HG02798 (cell line): ENCODE data around the gene ACOD1.
"Not testable (repeated sequence)": the region's sequence is repeated elsewhere in the genome, so short reads cannot be mapped to it uniquely, and the experiment has no call there.

Experiments
- ATAC-seq: cut with Tn5 transposase; IDR thresholded peaks from one replicate; pipeline ENCODE4 v1.9.1; 2021; ENCODE audit warnings: mild to moderate bottlenecking; ENCODE audit not compliant: unreplicated experiment, poor library complexity

Gene ACOD1

DNA sequence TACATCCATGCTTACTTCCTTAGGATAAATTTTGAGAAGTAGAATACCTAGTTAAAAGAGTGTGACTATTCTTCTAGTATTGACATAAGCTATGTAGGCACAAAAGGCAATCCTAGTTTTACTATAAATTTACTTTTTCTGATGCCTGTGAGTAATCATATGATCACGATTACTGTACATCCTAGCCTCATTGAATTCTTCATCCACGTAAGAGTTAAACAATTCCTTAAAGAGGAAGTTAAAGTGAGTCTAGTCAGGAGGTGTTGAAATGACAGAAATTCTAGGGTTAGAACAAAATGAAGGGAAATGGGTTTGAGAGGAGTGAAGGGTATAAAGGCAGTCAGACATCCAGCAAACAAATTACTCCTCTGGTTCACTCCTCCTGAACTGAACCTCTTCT, at the start of gene ACOD1:
TSS of gene ACOD1 (plus strand) at position 363 of the 400 bp plus-strand sequence. CDS start 48 bp downstream, outside the sequence.
- ATAC-seq: no peak

GRCh38 chr13:76899066-76899465, 49.2 kb upstream of the ACOD1 start:
- ATAC-seq: not testable (repeated sequence)

- ATAC-seq: peak; percentile 97
Observed at GRCh38 chr13:76903544-76904162, 44.7 kb upstream of the ACOD1 start.

- no peak for ATAC-seq
Observed at GRCh38 chr13:76904507-76904906, 43.8 kb upstream of the ACOD1 start.

- ATAC-seq: no peak
Observed at GRCh38 chr13:76912476-76912875, 35.8 kb upstream of the ACOD1 start.

- no peak for ATAC-seq
Observed at GRCh38 chr13:76913898-76914297, 34.4 kb upstream of the ACOD1 start.

- ATAC-seq: no peak
Observed at GRCh38 chr13:76917095-76917494, 31.2 kb upstream of the ACOD1 start.

- not testable (repeated sequence) for ATAC-seq
Observed at GRCh38 chr13:76917755-76918481, 30.4 kb upstream of the ACOD1 start.

DNA sequence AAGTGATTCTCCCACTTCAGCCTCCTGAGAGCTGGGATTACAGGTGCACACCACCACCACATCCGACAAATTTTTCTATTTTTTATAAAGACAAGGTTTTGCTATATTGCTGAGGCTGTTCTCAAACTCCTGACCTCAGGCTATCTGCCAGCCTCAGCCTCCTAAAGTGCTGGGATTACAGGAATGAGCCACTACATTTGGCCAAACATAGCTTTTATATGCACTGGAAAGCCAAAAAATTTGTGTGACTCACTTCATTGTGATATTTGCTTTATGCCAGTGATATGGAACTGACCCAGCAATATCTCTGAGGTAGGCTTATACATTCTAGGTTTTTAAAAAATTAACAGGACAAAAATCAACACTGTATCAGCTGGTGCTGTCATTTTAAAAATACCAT, 26.8 kb upstream of the ACOD1 start:
- ATAC-seq: no peak

GRCh38 chr13:76925115-76925514, 23.2 kb upstream of the ACOD1 start:
- ATAC-seq: no peak

GRCh38 chr13:76927955-76928354, 20.4 kb upstream of the ACOD1 start:
- no peak for ATAC-seq

GRCh38 chr13:76928456-76928855, 19.9 kb upstream of the ACOD1 start:
- no peak for ATAC-seq

DNA sequence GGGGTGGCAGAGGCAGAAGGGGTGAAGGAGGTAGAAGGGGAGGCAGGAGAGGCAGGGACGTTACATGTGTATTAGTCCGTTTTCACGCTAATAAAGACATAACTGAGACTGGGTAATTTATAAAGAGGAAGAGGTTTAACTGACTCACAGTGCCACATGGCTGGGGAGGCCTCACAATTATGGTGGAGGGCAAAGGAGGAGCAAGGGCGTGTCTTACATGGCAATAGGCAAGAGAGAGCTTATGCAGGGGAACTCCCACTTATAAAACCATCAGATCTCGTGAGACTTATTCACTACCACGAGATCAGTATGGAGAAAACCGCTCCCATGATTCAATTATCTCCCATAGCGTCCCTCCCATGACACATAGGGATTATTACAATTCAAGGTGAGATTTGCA, 19.0 kb upstream of the ACOD1 start:
- ATAC-seq: no peak

- no peak for ATAC-seq
Observed at GRCh38 chr13:76929851-76930374, 18.4 kb upstream of the ACOD1 start.

GRCh38 chr13:76932076-76932475, 16.2 kb upstream of the ACOD1 start:
- ATAC-seq: no peak

- no peak for ATAC-seq
Observed at GRCh38 chr13:76934671-76935070, 13.6 kb upstream of the ACOD1 start.

GRCh38 chr13:76936763-76937162, 11.5 kb upstream of the ACOD1 start:
- ATAC-seq: no peak

- no peak for ATAC-seq
Observed at GRCh38 chr13:76937281-76937820, 11.0 kb upstream of the ACOD1 start.

DNA sequence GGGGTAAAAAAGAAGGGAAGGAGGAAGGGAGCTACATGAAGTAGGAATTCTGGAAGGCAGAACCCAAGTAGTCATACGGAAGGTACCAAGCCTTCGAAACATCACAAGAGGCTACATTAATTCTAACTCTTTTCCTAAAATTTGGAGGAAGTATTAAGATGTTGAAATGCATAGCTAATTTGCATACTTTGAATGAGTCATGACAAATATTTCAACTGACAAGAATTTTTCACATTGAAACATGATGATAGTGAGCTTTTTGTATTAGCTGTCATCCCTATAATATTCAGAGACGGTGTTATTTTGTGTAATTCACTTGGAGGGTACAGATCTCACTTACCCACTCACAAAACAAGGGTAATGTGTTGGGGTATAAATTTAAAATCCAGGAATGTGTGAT, 9.1 kb upstream of the ACOD1 start:
- no peak for ATAC-seq

DNA sequence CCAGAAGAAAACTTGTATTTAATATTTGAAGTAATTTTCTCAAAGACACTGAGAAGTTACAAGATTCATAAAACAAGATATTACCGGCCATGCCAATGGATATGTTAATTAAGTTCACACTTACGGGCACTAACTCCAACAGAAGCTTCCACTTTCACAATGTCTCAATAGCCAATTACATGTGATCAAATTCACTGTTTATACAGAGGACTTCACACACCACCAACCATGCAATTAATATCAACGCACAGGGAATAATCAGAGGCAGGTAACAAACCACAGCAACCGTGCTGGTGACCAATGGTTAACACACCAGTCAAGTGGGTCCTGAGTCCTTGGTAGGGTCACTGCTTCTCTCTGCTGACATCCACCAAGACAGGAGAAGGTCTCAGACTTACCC, 5.9 kb upstream of the ACOD1 start:
- no peak for ATAC-seq

DNA sequence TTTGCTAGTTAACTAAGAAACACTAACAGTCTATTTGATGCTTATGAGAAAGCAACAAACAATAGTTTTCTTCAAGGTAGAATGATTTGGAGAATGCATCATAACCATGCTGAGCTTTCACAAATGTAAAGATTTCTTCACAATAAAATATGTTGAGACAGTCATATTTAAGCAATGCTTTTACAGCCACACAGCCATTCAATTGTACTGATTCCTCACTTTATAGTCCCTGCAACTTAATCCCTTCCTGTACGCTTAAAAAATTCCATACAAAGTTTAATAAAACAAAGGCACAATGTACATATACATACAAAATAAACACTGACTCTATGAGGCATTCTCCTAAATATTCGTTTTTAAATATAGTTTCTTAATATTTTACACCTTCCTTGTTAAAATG, 4.7 kb upstream of the ACOD1 start:
- no peak for ATAC-seq

DNA sequence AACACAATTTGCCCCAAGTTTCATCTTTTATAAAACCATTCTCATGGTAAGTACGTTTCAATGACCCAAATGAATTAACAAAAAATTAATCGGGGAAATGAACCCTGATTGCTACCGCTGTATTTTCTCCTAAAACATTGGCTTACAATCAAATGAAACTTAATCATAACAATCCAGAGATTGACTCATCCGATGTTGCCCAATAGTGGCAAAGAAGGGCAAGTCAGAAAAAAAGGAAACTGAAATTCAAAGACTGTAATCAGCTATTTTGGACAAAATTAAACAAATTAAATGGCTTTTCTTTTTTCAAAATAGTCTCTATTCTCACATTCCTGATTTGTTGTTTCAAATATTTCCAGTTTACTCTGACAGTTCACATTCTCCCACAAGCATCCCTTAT, 3.9 kb upstream of the ACOD1 start:
- ATAC-seq: no peak
